Activated CD4-positive, alpha-beta T cell treated with anti-CD3 and anti-CD28 coated beads for 36 hours (primary cell): ENCODE measurements around the gene SPAAR. TPM values are rescaled to one million over a fixed set of nuclear protein-coding genes. Genes with fewer than 3 reads are reported as not detected.

Experiments used
- ATAC-seq: fragments of 200-7000 bp; cut with Tn5 transposase; one replicate; pipeline ENCODE4 v1.10.0; 2021; ENCODE audit warnings: mild to moderate bottlenecking, moderate library complexity
- CTCF ChIA-PET: fragments of 350-600 bp; sonication (Branson Sonifier 250); formaldehyde crosslinking; loops from one replicate; lab custom pipeline; 2021; ENCODE audit warnings: antibody characterized with exemption; lab: Charles Lee
- POLR2A ChIA-PET: fragments of 350-600 bp; sonication (Branson Sonifier 250); formaldehyde crosslinking; loops from one replicate; lab custom pipeline; 2021; ENCODE audit warnings: antibody characterized with exemption, inconsistent platforms; lab: Charles Lee
- DNase-seq: peaks from one replicate; pipeline ENCODE4 v3.0.0-alpha.2; 2020
- H3K27ac Mint-ChIP-seq: one replicate; pipeline ENCODE4 v1.8.0; 2021; ENCODE audit warnings: mixed read lengths
- H3K27me3 Mint-ChIP-seq: one replicate; pipeline ENCODE4 v1.8.0; 2021; ENCODE audit warnings: mixed read lengths
- H3K36me3 Mint-ChIP-seq: one replicate; pipeline ENCODE4 v1.8.0; 2021; ENCODE audit warnings: low read depth, mixed read lengths
- H3K4me1 Mint-ChIP-seq: one replicate; pipeline ENCODE4 v1.8.0; 2021; ENCODE audit warnings: mixed read lengths
- H3K4me3 Mint-ChIP-seq: one replicate; pipeline ENCODE4 v1.8.0; 2021; ENCODE audit warnings: mild to moderate bottlenecking, moderate library complexity, mixed read lengths
- H3K9me3 Mint-ChIP-seq: one replicate; pipeline ENCODE4 v1.8.0; 2021; ENCODE audit warnings: low read depth, mixed read lengths
- intact Hi-C, 2 experiments: fragments of 100-400 bp; cut with DNase I in 1 of 2; cut with micrococcal nuclease in 1 of 2; formaldehyde crosslinking; loops; one replicate each; pipeline versions ENCODE4 v1.14.2 to v1.15.1; 2022 to 2024; cut with DNase I, micrococcal nuclease
- total RNA-seq, 2 experiments: library from RNA; stranded (reverse); gene quantifications; one replicate each; pipeline ENCODE4 v1.2.3, GENCODE V29; 2021

Gene SPAAR
- total RNA-seq, 2 experiments from 2014 or later: not detected

DNA sequence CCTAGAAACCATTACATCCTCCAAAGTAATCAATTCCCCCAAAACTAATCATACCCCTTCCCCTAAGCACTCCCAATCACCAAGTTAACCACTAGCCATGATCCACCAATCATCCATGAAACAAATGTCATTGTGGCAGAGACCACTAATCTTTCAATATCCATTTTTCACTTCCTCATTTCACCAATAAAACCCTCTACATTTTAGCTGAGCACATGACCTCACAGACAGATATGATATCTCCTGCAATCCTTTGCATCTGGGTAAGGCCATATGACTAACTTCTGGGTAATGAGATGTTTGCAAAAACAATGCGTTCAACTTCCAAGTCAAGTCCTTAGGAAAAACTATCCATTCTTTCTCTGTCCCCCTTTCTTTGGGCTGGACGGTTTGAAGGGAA lies 27.9 kb downstream of the SPAAR start:
- H3K4me3 Mint-ChIP-seq: no peak overlapping the region
- DNase-seq (no peak), ATAC-seq (no peak)
- H3K36me3 Mint-ChIP-seq: peaks cover 5% of the 10 kb centered on the region
- H3K27ac Mint-ChIP-seq: no peak overlapping the region
- CTCF ChIA-PET: interaction anchor here (1.1 kb wide), 2 partner anchors 31 to 34 kb away, joined by 3 read pairs; partner anchors contain the start of gene HRCT1
- H3K27me3 Mint-ChIP-seq: no peaks in the 10 kb centered on the region
- intact Hi-C loops: no loop called here
- peaks cover 66% of the 10 kb centered on the region for H3K4me1 Mint-ChIP-seq
- POLR2A ChIA-PET: no interaction called here
- peaks cover 7% of the 10 kb centered on the region for H3K9me3 Mint-ChIP-seq

GRCh38 chr9:35938474-35939356 lies 29.4 kb downstream of the SPAAR start:
- Mint-ChIP-seq H3K9me3 (peaks cover 7% of the 10 kb centered on the region), H3K27ac (peak overlapping the region; percentile 32), H3K4me1 (peaks cover 66% of the 10 kb centered on the region), H3K36me3 (peaks cover 5% of the 10 kb centered on the region), H3K27me3 (no peaks in the 10 kb centered on the region), H3K4me3 (no peak overlapping the region)
- no peak for DNase-seq
- intact Hi-C loops: no loop called here
- CTCF ChIA-PET: interaction anchor here (0.6 to 3.0 kb wide), 8 partner anchors 18 to 921 kb away, joined by 3 to 16 read pairs (median 4); partner anchors contain the start of gene HRCT1
- peak; percentile 28 for ATAC-seq
- POLR2A ChIA-PET: interaction anchor here (0.7 kb wide), 1 partner anchor 334 kb away, joined by 7 read pairs; the partner anchor contains the start of gene TESK1

DNA sequence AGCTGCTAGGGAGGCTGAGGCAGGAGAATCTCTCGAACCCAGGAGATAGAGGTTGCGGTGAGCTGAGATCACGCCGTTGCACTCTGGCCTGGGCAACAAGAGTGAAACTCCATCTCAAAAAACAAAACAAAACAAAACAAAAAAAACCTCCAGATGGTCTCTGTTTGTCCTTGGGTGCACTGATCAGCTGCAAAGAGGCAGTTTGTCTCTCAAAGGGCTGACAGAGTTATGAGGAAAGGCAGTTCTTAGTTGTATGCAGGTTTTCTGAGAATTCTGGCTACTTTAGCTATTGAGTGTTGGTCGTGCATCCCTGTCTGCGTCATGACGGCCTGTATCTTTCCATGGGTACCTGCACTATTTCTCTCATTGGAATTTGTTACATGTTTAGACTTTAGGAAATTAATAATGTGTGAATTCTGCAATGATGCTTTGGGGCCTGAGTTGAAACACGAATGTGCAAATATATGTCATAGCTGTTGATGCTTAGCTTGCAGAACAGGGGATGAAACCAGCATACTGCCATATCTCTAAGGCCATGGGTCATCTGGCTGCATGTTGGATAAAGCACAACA lies 30.5 kb downstream of the SPAAR start:
- H3K27me3 Mint-ChIP-seq: no peaks in the 10 kb centered on the region
- DNase-seq (no peak), ATAC-seq (no peak)
- ChIA-PET CTCF (interaction anchor here (0.6 to 3.0 kb wide), 12 partner anchors 10 to 117 kb away, joined by 3 to 16 read pairs (median 6); no protein-coding TSS in a partner anchor), POLR2A (no interaction called here)
- H3K27ac Mint-ChIP-seq: peak overlapping the region; percentile 71
- peaks cover 73% of the 10 kb centered on the region for H3K4me1 Mint-ChIP-seq
- H3K36me3 Mint-ChIP-seq: peaks cover 5% of the 10 kb centered on the region
- no peak overlapping the region for H3K4me3 Mint-ChIP-seq
- intact Hi-C loops: loop anchor here in 1 of 2 experiments (2.0 kb wide), 1 partner anchor 15 kb away; no protein-coding TSS in a partner anchor
- H3K9me3 Mint-ChIP-seq: peaks cover 7% of the 10 kb centered on the region

DNA sequence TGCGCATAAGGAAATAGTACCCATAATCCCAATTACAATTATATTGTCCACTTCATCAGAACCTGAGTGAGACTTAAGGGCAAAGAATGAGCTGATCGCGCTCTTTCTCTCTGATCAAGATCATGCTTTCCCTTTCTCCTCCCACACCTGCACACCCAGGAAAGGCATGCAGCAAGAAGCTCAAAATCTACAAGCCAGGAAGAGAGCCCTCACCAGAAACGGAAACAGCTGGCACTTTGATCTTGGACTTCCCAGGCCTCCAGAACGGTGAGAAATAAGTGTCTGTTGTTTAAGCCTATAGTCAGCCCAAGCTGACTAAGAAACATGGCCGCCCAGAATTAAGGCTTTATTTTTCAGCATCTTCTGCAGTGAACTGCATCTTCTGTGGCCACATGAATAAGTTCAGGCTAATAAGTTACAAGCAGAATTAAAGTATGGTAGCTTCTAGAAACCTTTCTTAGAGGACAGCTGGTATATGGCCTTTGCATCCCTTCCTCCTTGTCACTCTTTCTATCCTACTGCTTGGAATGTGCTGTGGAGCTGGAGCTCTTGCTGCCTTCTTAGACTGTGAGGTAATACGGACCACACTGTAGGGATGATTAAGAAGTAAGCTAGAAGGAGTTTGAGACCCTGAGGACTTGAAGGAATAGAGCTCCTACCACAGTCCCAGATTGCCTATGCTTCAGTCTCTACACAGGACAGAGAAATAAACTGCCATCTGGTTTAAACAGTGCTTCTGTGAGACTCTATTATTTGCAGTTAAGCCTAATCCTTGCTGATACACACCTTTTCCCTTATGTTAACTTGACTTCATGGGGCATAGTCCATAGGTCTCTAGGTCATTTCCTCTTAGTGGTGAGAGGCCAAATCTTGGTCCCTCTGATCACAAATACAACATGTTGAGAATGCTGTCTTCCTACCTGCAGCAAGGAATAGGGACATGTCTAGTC lies 31.4 kb downstream of the SPAAR start:
- peak; percentile 51 for DNase-seq
- Mint-ChIP-seq H3K9me3 (peaks cover 7% of the 10 kb centered on the region), H3K4me3 (peak overlapping the region; percentile 20), H3K27me3 (no peaks in the 10 kb centered on the region), H3K27ac (peak overlapping the region; percentile 71), H3K4me1 (peaks cover 82% of the 10 kb centered on the region), H3K36me3 (peaks cover 5% of the 10 kb centered on the region)
- peak; percentile 67 for ATAC-seq
- ChIA-PET CTCF (interaction anchor here (0.7 to 3.0 kb wide), 16 partner anchors 9 to 114 kb away, joined by 3 to 16 read pairs (median 4); no protein-coding TSS in a partner anchor), POLR2A (no interaction called here)
- intact Hi-C loops: loop anchor here in 1 of 2 experiments (2.0 kb wide), 1 partner anchor 16 kb away; no protein-coding TSS in a partner anchor

DNA sequence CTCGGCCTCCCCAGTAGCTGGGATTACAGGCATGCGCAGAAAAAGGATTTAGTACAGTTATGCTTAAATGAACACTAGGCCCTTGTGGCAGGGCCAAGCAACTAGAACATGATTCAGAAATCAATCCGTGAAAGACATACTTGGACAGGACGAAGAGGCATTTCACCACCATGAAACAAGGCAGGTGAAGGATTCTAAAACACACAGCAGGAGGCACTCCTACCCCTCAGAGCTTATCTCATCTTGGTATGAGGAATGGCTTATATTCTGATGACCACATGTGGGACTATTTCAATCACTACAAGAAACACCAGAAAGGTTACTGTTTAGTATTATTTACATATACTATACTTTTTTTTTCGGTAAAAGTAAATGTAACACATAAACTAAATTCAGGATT lies 33.0 kb downstream of the SPAAR start:
- H3K9me3 Mint-ChIP-seq: peaks cover 2% of the 10 kb centered on the region
- H3K27ac Mint-ChIP-seq: no peak overlapping the region
- H3K36me3 Mint-ChIP-seq: peaks cover 2% of the 10 kb centered on the region
- ATAC-seq (no peak), DNase-seq (no peak)
- POLR2A ChIA-PET: no interaction called here
- H3K4me1 Mint-ChIP-seq: peaks cover 79% of the 10 kb centered on the region
- CTCF ChIA-PET: interaction anchor here (0.5 to 5.5 kb wide), 6 partner anchors 10 to 154 kb away, joined by 3 to 69 read pairs (median 4); partner anchors contain the start of gene HRCT1
- no peaks in the 10 kb centered on the region for H3K27me3 Mint-ChIP-seq
- H3K4me3 Mint-ChIP-seq: no peak overlapping the region
- intact Hi-C loops: no loop called here

DNA sequence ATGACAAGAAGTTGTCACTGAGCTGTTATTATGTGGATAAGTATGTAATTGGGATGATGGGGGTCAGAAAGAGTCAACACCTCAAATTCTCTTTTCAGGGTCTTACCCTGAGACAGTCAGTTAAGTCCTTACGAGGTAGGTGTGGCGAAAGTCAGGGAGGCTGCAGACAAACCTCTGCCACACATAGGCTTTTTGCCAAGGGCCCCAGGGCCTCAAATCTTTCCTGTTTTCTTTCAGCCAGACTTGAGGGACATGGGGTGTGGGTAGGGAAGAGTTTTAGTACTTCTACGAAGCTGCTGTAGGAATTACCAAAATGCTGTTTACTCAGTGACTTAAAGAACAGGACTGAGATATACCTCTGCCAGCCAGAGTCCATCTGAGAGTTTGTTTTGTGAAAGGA lies 34.9 kb downstream of the SPAAR start:
- Mint-ChIP-seq H3K27ac (no peak overlapping the region), H3K27me3 (no peaks in the 10 kb centered on the region), H3K4me1 (peaks cover 69% of the 10 kb centered on the region), H3K36me3 (no peaks in the 10 kb centered on the region), H3K4me3 (no peak overlapping the region), H3K9me3 (no peaks in the 10 kb centered on the region)
- ATAC-seq: no peak
- no peak for DNase-seq
- CTCF ChIA-PET: interaction anchor here (0.6 to 5.5 kb wide), 17 partner anchors 10 to 1701 kb away, joined by 3 to 69 read pairs (median 9); partner anchors contain the start of genes CLTA and HRCT1
- intact Hi-C loops: loop anchor here in 1 of 2 experiments (2.0 kb wide), 1 partner anchor 33 kb away; no protein-coding TSS in a partner anchor
- POLR2A ChIA-PET: no interaction called here

GRCh38 chr9:35944841-35945240 lies 35.6 kb downstream of the SPAAR start:
- intact Hi-C loops: loop anchor here (1.0 to 2.0 kb wide), 2 partner anchors 34 to 42 kb away; no protein-coding TSS in a partner anchor
- H3K27ac Mint-ChIP-seq: no peak overlapping the region
- POLR2A ChIA-PET: no interaction called here
- peaks cover 65% of the 10 kb centered on the region for H3K4me1 Mint-ChIP-seq
- no peaks in the 10 kb centered on the region for H3K9me3 Mint-ChIP-seq
- CTCF ChIA-PET: interaction anchor here (0.6 to 5.5 kb wide), 22 partner anchors 10 to 1700 kb away, joined by 3 to 69 read pairs (median 7); partner anchors contain the start of genes CLTA, HRCT1 and OR2S2
- H3K4me3 Mint-ChIP-seq: no peak overlapping the region
- DNase-seq (no peak), ATAC-seq (no peak)
- no peaks in the 10 kb centered on the region for H3K36me3 Mint-ChIP-seq
- H3K27me3 Mint-ChIP-seq: no peaks in the 10 kb centered on the region

GRCh38 chr9:35945341-35946018 lies 36.2 kb downstream of the SPAAR start:
- Mint-ChIP-seq H3K4me1 (peaks cover 59% of the 10 kb centered on the region), H3K4me3 (no peak overlapping the region), H3K27me3 (no peaks in the 10 kb centered on the region), H3K9me3 (no peaks in the 10 kb centered on the region), H3K36me3 (no peaks in the 10 kb centered on the region), H3K27ac (no peak overlapping the region)
- ChIA-PET CTCF (interaction anchor here (0.6 to 5.5 kb wide), 21 partner anchors 9 to 383 kb away, joined by 3 to 69 read pairs (median 9); partner anchors contain the start of genes HRCT1 and OR2S2), POLR2A (interaction anchor here (0.7 kb wide), 1 partner anchor 40 kb away, joined by 3 read pairs; no protein-coding TSS in a partner anchor)
- DNase-seq (peak; percentile 87), ATAC-seq (peak; percentile 76)
- intact Hi-C loops: loop anchor here (1.0 to 2.0 kb wide), 2 partner anchors 35 to 42 kb away; no protein-coding TSS in a partner anchor

DNA sequence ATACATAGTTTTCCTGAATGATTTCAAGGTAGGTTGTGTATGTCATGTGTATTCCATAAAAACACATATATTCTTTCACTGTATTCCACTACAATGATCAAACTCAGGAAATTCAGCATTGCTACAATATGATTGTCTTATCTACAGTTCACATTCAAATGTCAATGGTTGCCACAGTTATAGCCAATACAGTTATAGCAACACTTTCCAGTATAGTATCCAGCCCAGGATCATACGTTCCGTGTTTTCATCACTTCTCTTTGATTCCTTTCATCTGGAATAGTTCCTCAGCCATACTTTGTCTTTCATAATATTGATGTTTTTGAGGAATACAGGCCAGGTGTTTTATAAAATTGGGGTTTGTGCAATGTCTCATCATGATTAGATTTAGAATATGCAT lies 39.2 kb downstream of the SPAAR start:
- POLR2A ChIA-PET: no interaction called here
- Mint-ChIP-seq H3K27ac (no peak overlapping the region), H3K27me3 (no peaks in the 10 kb centered on the region), H3K9me3 (no peaks in the 10 kb centered on the region), H3K36me3 (no peaks in the 10 kb centered on the region), H3K4me1 (peaks cover 35% of the 10 kb centered on the region), H3K4me3 (no peak overlapping the region)
- no peak for DNase-seq
- no peak for ATAC-seq
- CTCF ChIA-PET: interaction anchor here (2.1 kb wide), 1 partner anchor 45 kb away, joined by 9 read pairs; no protein-coding TSS in a partner anchor
- intact Hi-C loops: no loop called here

GRCh38 chr9:35948901-35949318 lies 39.6 kb downstream of the SPAAR start:
- ChIA-PET CTCF (interaction anchor here (2.1 kb wide), 1 partner anchor 46 kb away, joined by 9 read pairs; no protein-coding TSS in a partner anchor), POLR2A (no interaction called here)
- H3K27ac Mint-ChIP-seq: peak overlapping the region; percentile 13
- peaks cover 30% of the 10 kb centered on the region for H3K4me1 Mint-ChIP-seq
- H3K9me3 Mint-ChIP-seq: no peaks in the 10 kb centered on the region
- H3K27me3 Mint-ChIP-seq: no peaks in the 10 kb centered on the region
- DNase-seq: no peak
- no peak overlapping the region for H3K4me3 Mint-ChIP-seq
- no peaks in the 10 kb centered on the region for H3K36me3 Mint-ChIP-seq
- intact Hi-C loops: no loop called here
- no peak for ATAC-seq
